ENCODE measurements around the gene NXN. TPM values are rescaled to one million over a fixed set of nuclear protein-coding genes. Genes with fewer than 3 reads are reported as not detected.
"Not testable (repeated sequence)": the region's sequence is repeated elsewhere in the genome, so short reads cannot be mapped to it uniquely, and the experiment has no call there.

The NXN gene
- total RNA-seq, 2 donors from 2014 or later = 2.6 to 16.3 TPM

- no peaks in the 10 kb centered on the region for H3K27me3 ChIP-seq
- no peak overlapping the region for H3K27ac ChIP-seq
- H3K9me3 ChIP-seq = no peaks in the 10 kb centered on the region
- no peak for DNase-seq
- intact Hi-C loops (cut with DNase I) = no loop called here
- TF ChIP-seq, protein P1, sequence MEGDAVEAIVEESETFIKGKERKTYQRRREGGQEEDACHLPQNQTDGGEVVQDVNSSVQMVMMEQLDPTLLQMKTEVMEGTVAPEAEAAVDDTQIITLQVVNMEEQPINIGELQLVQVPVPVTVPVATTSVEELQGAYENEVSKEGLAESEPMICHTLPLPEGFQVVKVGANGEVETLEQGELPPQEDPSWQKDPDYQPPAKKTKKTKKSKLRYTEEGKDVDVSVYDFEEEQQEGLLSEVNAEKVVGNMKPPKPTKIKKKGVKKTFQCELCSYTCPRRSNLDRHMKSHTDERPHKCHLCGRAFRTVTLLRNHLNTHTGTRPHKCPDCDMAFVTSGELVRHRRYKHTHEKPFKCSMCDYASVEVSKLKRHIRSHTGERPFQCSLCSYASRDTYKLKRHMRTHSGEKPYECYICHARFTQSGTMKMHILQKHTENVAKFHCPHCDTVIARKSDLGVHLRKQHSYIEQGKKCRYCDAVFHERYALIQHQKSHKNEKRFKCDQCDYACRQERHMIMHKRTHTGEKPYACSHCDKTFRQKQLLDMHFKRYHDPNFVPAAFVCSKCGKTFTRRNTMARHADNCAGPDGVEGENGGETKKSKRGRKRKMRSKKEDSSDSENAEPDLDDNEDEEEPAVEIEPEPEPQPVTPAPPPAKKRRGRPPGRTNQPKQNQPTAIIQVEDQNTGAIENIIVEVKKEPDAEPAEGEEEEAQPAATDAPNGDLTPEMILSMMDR (IDR thresholded peaks at IDR 0.05) = no peak
- H3K4me3 ChIP-seq = no peak overlapping the region
- no peaks in the 10 kb centered on the region for H3K36me3 ChIP-seq
- no peaks in the 10 kb centered on the region for H3K4me1 ChIP-seq
- no peak overlapping the region for H3K9ac ChIP-seq (ENCODE audit: low read depth in 2 of 2, low read length in 2 of 2)
Measured at GRCh38 chr17:856149-856548, 123.4 kb downstream of the NXN start.

DNA sequence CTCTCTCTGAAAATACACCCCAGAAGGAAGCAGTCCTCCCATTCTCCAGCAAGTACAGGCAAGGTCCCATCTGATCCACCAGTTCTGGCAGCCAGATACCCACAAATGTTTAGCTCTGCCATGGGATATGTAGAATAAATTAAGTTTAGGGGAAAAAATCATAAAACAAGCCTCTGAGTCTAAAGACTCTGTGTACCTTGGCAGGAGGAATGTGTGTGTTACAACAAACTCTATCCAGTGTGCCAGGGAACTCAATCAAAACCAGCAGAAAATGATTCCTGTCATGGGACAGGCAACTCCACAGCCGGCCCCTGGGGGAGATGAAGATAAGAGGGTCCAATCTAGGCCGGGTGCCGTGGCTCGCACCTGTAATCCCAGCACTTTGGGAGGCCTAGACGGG, 124.0 kb downstream of the NXN start:
- H3K27me3 ChIP-seq = no peaks in the 10 kb centered on the region
- no peak overlapping the region for H3K27ac ChIP-seq
- no peaks in the 10 kb centered on the region for H3K36me3 ChIP-seq
- DNase-seq = no peak
- H3K9ac ChIP-seq (ENCODE audit: low read depth in 2 of 2, low read length in 2 of 2) = no peak overlapping the region
- no peaks in the 10 kb centered on the region for H3K4me1 ChIP-seq
- no peaks in the 10 kb centered on the region for H3K9me3 ChIP-seq
- no peak overlapping the region for H3K4me3 ChIP-seq
- intact Hi-C loops (cut with DNase I) = no loop called here
- TF ChIP-seq, protein P1 (IDR thresholded peaks at IDR 0.05) = no peak

DNA sequence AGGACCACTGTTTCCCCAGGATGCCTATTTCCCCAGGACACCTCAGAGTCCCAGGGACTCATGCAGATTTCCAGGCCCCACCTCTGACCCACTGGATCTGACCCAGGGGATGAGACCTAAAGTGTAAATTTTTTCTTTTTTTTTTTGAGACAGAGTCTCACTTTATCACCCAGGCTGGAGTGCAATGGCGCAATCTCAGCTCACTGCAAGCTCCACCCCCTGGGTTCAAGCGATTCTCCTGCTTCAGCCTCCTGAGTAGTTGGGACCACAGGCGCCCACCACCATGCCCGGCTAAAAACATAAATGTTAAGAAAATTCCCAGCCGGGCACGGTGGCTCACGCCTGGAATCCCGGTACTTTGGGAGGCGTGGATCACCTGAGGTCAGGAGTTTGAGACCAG, 126.7 kb downstream of the NXN start:
- H3K27me3 ChIP-seq; H3K9me3 ChIP-seq; H3K9ac ChIP-seq (ENCODE audit: low read depth in 2 of 2, low read length in 2 of 2); H3K4me1 ChIP-seq; intact Hi-C loops (cut with DNase I); H3K36me3 ChIP-seq; H3K4me3 ChIP-seq; H3K27ac ChIP-seq; DNase-seq: not testable (repeated sequence)

DNA sequence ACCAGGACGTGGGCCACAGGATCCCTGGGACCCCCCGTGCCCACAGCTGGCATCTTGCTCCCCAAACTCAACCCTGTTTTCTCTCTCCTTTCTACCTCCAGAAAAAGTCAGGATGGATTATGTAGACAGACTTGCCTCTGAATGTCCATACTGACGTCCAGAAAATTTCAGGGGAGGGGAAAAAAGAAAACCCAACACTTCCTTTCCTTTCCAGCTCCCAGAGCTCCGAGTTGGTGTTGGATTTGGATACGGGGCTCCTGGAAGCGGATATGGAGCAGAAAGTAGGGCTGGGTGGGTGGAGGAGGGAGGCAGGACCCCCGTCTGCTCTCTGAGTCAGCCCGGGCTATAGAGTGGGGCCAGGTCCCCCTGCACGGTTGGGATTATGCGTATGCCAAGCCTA, 127.2 kb downstream of the NXN start:
- Histone ChIP-seq H3K27ac (no peak overlapping the region), H3K4me1 (peaks cover 6% of the 10 kb centered on the region)

DNA sequence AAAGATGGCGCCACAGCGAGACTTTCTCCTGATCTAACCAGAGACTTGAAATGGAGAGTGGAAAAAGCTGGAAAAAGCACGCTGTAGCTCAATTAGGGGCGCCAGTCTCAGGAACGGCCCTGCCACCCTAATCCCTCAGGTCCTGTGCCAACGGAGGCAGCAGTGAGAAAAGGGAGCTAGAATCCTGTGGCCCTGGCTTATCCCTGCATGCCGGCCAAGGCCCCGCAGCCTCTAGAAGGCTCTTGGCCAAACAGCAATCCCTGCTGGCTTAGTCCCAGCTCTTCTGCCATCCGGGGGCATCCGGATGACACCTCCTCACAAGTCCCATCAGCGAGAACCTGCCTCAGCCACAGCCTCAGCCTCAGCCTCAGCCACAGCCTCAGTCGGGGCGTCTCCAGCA, 127.7 kb downstream of the NXN start:
- TF ChIP-seq, protein P1 (IDR thresholded peaks at IDR 0.05) = no peak
- no peaks in the 10 kb centered on the region for H3K9me3 ChIP-seq
- no peak overlapping the region for H3K27ac ChIP-seq
- peaks cover 6% of the 10 kb centered on the region for H3K4me1 ChIP-seq
- no peaks in the 10 kb centered on the region for H3K36me3 ChIP-seq
- no peaks in the 10 kb centered on the region for H3K27me3 ChIP-seq
- no peak for DNase-seq
- peak overlapping the region in 1 of 2 donors; percentile 56 for H3K9ac ChIP-seq (ENCODE audit: low read depth in 2 of 2, low read length in 2 of 2)
- intact Hi-C loops (cut with DNase I) = no loop called here
- no peak overlapping the region for H3K4me3 ChIP-seq

More for the DNA sequence above, 127.2 kb downstream of the NXN start:
- no peaks in the 10 kb centered on the region for H3K27me3 ChIP-seq
- H3K9ac ChIP-seq (ENCODE audit: low read depth in 2 of 2, low read length in 2 of 2) = no peak overlapping the region
- no peaks in the 10 kb centered on the region for H3K36me3 ChIP-seq
- TF ChIP-seq, protein P1 (IDR thresholded peaks at IDR 0.05) = no peak
- no peak for DNase-seq
- intact Hi-C loops (cut with DNase I) = no loop called here
- H3K9me3 ChIP-seq = no peaks in the 10 kb centered on the region
- no peak overlapping the region for H3K4me3 ChIP-seq

- peak overlapping the region; percentile 43 for H3K27ac ChIP-seq
- H3K4me1 ChIP-seq = peaks cover 6% of the 10 kb centered on the region
- H3K9ac ChIP-seq (ENCODE audit: low read depth in 2 of 2, low read length in 2 of 2) = peak overlapping the region; percentile 40 to 60
- H3K9me3 ChIP-seq = no peaks in the 10 kb centered on the region
- H3K27me3 ChIP-seq = no peaks in the 10 kb centered on the region
- TF ChIP-seq, protein P1 (IDR thresholded peaks at IDR 0.05) = no peak
- H3K36me3 ChIP-seq = no peaks in the 10 kb centered on the region
- no peak overlapping the region for H3K4me3 ChIP-seq
- intact Hi-C loops (cut with DNase I) = no loop called here
- no peak for DNase-seq
Measured at GRCh38 chr17:850851-851763, 128.5 kb downstream of the NXN start.
